ENCODE data around the gene ANK2. TPM values are rescaled to one million over a fixed set of nuclear protein-coding genes. Genes with fewer than 3 reads are reported as not detected.
A peak's percentile ranks its signal among the peaks of the same experiment; 100 is the strongest.

ANK2 gene
- polyA plus RNA-seq, 12 donors: 81.0 to 348 (median 266) TPM

DNA sequence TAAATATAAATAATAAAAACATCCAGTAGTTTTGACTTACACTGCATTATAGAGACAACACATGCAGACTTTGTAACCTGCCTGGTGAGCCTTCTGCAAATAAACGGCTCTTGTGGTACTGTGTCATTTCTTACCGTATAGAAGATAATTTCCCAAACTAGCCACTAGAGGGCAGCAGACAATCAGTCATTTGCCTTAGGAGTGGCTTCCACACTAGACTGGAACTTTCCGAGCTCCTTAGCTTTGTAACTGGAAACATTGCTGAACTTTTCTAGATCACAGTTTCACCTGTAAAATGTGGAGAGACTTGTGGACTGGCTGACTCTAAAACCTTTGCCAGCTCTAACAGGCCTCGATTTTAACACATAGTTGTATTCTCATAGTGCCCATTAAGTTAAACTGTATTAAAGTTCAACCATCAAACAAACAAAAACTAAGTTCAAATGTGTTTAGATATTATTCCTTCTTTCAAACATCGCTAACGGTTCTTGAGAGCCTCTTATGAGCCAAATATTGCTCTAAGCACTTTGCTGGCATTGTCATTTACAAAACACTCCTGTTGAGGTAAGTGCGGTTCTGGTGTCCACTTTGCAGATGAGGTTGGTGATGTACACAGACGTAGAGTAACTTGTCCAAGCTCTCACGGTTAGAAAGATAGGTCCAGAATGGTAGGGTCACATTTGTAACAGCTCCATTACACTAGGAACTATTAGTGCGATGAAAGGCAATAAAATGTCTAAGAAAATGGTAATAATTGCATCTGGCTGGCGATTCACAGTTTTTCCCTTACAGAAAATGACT, 345.5 kb downstream of the ANK2 start:
- DNase-seq: peak; percentile 91

DNA sequence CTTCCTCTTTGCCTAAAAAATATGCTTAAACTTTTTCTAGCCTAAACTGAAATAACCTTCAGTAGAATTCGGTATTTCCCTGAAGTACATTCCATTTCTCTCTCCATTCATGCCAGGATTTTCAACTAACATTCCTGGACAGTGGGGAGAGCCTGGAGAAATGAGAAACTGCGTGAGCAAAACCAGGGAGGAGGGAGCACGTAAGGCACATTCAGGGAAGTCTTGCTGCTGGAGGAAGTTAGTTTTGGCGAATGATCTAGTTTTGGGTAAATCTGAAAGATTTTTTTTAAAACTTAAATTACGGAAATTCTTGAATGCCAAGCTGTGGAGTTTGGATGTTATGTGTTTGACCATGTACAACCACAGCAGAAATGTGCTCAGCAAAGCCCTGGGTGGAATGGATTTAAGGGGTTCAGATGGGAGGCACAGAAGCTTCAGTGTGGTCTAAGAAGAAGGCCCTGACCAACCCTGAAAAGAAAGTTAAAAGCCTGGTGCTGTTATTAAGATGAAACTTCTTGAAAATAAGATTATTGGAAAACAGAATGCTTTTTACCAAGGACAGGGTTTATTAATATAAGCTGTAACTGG, 347.8 kb downstream of the ANK2 start:
- DNase-seq: peak; percentile 66

DNA sequence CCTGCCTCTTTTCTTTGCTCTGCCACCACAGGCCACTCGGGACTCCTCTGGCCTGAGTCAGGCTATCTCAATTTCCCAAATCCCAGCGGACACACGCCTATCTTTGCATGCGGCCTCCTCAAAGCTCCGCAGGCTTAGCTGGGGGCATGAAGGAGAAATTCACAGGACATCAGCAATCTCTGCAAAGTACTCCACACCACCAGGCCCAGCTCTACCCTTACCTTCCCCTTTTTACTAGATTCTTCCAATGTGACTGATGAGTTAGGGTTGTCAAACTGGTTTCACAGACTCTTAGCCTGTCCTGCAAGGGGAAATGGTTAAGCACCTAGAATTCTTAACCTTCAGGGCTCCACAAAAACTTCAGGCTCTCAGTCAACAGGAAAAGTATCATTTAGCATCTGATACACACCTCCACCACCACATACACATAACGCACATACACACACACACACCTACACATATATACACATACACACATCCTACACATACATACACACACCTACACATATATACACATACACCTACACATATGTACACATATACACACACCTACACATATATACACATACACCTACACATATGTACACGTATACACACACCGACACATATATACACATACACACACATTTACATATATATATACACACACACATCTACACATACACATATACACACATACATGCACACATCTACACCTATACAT, 349.1 kb downstream of the ANK2 start:
- DNase-seq: no peak

GRCh38 chr4:113404167-113404571, 354.7 kb downstream of the ANK2 start:
- no peak for DNase-seq

DNA sequence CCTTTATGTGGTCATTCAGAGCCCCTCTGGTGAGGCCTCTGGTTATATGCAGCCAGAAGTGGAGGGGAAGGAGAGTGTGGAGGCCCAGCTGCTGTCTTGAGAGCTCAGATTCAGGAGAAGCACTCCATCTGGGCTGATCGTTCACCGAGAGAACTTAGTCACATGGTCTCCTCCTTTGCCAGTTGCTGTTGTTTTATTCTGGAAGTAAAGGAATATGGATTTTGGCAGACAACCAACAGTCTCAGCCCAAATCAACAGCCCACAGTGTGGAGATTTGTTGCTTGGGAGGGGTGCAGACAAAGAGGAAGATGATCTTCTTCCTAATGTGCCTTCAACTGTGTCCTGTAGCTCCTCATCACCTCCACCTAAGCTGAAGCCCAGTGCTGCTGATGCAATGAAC, 355.4 kb downstream of the ANK2 start:
- peak; percentile 55 for DNase-seq

GRCh38 chr4:113405874-113406722, 356.6 kb downstream of the ANK2 start:
- DNase-seq: no peak

DNA sequence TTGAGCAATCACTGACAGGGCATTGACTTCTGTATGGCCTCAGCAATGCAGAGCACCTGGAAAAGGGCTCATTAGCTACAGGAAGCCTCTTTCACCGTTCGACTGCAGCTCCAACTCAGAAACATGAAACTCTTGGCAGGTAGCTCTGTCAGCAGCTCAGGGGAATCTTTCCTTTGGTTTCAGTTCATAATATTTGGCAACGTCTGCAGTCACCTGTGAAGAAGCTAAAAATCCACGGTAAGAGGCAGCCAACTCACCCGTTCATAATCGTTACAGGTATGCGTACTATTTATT, 357.2 kb downstream of the ANK2 start:
- DNase-seq: no peak

GRCh38 chr4:113407409-113407808, 358.0 kb downstream of the ANK2 start:
- DNase-seq: no peak

DNA sequence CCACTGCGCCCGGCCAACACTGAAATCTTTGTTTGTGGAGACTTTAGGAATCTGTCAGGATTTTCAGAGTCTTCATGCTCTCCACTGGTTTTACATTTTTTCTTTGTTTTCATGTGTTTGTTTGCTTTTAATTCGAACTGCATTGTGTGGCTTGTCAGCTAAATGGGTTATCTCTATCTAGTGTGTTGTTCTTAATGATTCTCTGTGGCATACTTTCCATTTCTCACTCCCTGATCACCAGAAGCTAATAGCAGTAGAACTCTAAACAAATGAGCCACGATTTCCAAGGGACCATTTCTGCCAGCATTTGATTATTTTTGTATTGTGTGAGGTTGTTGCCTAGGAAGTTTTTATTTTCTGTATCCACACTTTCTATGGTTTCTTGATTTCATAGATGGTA, 359.7 kb downstream of the ANK2 start:
- no peak for DNase-seq

DNA sequence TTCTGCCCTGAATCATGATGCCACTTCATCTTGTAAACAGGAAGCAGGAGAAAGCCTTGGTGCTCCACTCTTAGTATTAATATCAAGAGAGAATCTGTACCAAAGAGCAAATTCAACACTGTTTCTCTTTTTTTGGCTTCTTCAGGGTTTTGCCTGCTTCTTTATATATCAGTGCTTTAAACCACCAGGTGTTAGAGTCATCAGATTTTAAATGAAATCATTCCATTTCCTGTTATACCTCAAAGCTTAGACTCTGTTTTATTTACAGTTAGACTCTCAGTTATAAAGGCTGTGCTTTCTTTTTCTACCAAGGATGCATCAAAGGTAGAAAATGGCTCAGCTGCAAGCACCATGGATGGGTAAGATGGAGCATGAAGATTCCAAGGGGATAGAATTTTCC, 361.2 kb downstream of the ANK2 start:
- no peak for DNase-seq

- no peak for DNase-seq
These were observed 362.1 kb downstream of the ANK2 start for GRCh38 chr4:113411496-113411938.

- no peak for DNase-seq
These were observed 370.2 kb downstream of the ANK2 start for GRCh38 chr4:113419631-113420030.

- DNase-seq: no peak
These were observed 371.5 kb downstream of the ANK2 start for GRCh38 chr4:113420938-113421337.

- no peak for DNase-seq
These were observed 374.2 kb downstream of the ANK2 start for GRCh38 chr4:113423631-113424030.

GRCh38 chr4:113433116-113433515, 383.7 kb downstream of the ANK2 start:
- no peak for DNase-seq

All from muscle of arm (tissue), 12 donors.